ENCODE data around the gene NHSL1.

The NHSL1 gene

DNA sequence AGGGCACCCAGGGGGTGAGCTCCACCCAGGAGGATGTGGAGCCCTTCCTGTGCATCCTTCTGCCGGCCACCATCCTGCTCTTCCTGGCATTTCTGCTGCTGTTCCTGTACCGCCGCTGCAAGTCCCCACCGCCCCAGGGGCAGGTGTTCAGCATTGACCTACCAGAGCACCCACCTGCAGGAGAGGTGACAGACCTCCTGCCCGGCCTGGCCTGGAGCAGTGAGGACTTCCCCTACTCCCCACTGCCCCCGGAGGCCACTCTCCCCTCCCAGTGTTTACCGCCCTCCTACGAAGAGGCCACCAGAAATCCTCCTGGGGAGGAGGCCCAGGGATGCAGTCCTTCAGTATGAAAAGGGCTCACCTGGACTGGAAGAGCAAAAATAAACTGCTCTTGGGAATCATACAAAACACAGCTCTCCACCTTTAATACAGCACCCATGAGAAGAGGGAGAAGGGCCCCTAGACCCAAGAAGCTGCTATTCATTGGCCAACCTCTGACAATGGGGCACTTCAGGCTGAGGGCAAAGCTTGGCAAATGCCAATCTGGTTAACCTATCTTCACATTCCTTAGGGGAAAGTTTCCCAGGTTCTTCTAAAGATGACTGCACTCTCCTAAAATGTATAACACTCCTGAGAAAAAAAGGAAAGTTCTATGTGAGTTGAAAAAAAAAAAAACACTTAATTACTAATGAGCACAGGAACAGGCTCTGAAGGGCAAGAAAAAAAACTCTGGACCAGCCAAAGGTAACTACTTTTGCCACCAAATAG is 116.6 kb downstream of the NHSL1 start:
- Histone ChIP-seq H3K27ac (ENCODE audit: poor library complexity, severe bottlenecking) (no peak overlapping the region), H3K27me3 (ENCODE audit: insufficient read depth, poor library complexity, severe bottlenecking) (no peaks in the 10 kb centered on the region), H3K36me3 (ENCODE audit: low read depth) (no peaks in the 10 kb centered on the region), H3K4me3 (ENCODE audit: severe bottlenecking) (no peak overlapping the region), H3K9me3 (ENCODE audit: severe bottlenecking) (no peaks in the 10 kb centered on the region), H3K4me1 (ENCODE audit: insufficient read depth, poor library complexity, severe bottlenecking) (no peaks in the 10 kb centered on the region)
- TF ChIP-seq CTCF (IDR thresholded peaks at IDR 0.05; ENCODE audit: poor library complexity, severe bottlenecking) = no peak
- DNase-seq (ENCODE audit: low spot score) (no peak), ATAC-seq (ENCODE audit: low read depth) (0 out of 3 replicates have a peak, but pooled peaks have one; percentile 38)

- DNase-seq (ENCODE audit: low spot score) = no peak
- H3K4me1 ChIP-seq (ENCODE audit: insufficient read depth, poor library complexity, severe bottlenecking) = no peaks in the 10 kb centered on the region
- ATAC-seq (ENCODE audit: low read depth) = no peak
- H3K27ac ChIP-seq (ENCODE audit: poor library complexity, severe bottlenecking) = no peak overlapping the region
- no peak overlapping the region for H3K4me3 ChIP-seq (ENCODE audit: severe bottlenecking)
- no peaks in the 10 kb centered on the region for H3K9me3 ChIP-seq (ENCODE audit: severe bottlenecking)
- no peaks in the 10 kb centered on the region for H3K36me3 ChIP-seq (ENCODE audit: low read depth)
- H3K27me3 ChIP-seq (ENCODE audit: insufficient read depth, poor library complexity, severe bottlenecking) = no peaks in the 10 kb centered on the region
- no peak for TF ChIP-seq CTCF (IDR thresholded peaks at IDR 0.05; ENCODE audit: poor library complexity, severe bottlenecking)
Measured at GRCh38 chr6:138378463-138378862, 120.8 kb downstream of the NHSL1 start.

- H3K9me3 ChIP-seq (ENCODE audit: severe bottlenecking) = no peaks in the 10 kb centered on the region
- H3K4me3 ChIP-seq (ENCODE audit: severe bottlenecking) = no peak within 1 kb of the TSS
- no peak for TF ChIP-seq CTCF (IDR thresholded peaks at IDR 0.05; ENCODE audit: poor library complexity, severe bottlenecking)
- ATAC-seq (ENCODE audit: low read depth) (no peak), DNase-seq (ENCODE audit: low spot score) (no peak)
- no peaks in the 10 kb centered on the region for H3K4me1 ChIP-seq (ENCODE audit: insufficient read depth, poor library complexity, severe bottlenecking)
- H3K36me3 ChIP-seq (ENCODE audit: low read depth) = no peaks in the 10 kb centered on the region
- H3K27me3 ChIP-seq (ENCODE audit: insufficient read depth, poor library complexity, severe bottlenecking) = no peaks in the 10 kb centered on the region
- no peak within 1 kb of the TSS for H3K27ac ChIP-seq (ENCODE audit: poor library complexity, severe bottlenecking)
Measured at GRCh38 chr6:138377844-138378243, 121.5 kb downstream of the NHSL1 start, which contains the start of gene SMIM28. Gene SMIM28 (plus strand): TSS chr6:138377905. CDS start chr6:138378073, 168 bp downstream.

DNA sequence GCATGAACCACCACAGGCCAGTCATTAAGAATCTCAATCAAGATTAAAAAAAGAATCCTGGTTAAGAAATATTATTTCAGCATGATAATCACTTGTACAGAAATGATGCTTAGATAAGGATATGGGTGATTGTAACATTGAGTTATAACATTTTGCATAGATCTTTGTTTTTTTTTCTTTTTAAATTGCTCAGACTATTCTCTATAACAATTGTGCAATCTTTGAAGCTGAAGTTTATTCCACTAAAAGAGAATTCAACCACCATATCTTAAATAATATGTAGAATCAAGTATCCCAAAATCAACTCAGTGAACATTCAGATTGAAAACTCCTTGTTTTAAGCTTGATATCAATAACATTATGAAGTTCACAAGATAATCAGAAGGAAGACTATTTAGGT is 122.3 kb downstream of the NHSL1 start:
- no peak for TF ChIP-seq CTCF (IDR thresholded peaks at IDR 0.05; ENCODE audit: poor library complexity, severe bottlenecking)
- ATAC-seq (ENCODE audit: low read depth) (no peak), DNase-seq (ENCODE audit: low spot score) (no peak)
- peaks cover 5% of the 10 kb centered on the region for H3K4me1 ChIP-seq (ENCODE audit: insufficient read depth, poor library complexity, severe bottlenecking)
- no peak overlapping the region for H3K4me3 ChIP-seq (ENCODE audit: severe bottlenecking)
- no peaks in the 10 kb centered on the region for H3K9me3 ChIP-seq (ENCODE audit: severe bottlenecking)
- H3K27me3 ChIP-seq (ENCODE audit: insufficient read depth, poor library complexity, severe bottlenecking) = no peaks in the 10 kb centered on the region
- H3K36me3 ChIP-seq (ENCODE audit: low read depth) = no peaks in the 10 kb centered on the region
- H3K27ac ChIP-seq (ENCODE audit: poor library complexity, severe bottlenecking) = no peak overlapping the region

DNA sequence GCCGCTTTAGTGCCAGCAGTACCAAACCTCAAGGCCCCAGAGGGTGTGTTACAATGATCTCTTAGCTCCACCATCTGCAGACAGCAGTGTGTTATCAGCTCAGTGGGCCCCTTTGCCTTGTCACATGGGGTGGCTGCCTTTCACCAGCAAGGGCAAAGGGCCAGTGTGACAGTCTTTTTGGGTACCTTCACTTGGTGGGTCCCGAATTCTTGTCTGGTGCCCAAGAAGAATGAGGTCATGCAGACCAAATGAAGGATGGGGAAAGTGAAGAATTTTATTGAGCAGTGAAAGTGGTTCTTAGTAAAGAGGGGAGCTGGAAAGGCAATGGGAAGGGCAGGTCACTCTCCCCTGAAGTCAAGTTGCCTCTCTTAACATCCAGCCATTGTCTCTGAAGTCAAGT is 124.5 kb downstream of the NHSL1 start:
- no peaks in the 10 kb centered on the region for H3K36me3 ChIP-seq (ENCODE audit: low read depth)
- no peak for TF ChIP-seq CTCF (IDR thresholded peaks at IDR 0.05; ENCODE audit: poor library complexity, severe bottlenecking)
- no peak for ATAC-seq (ENCODE audit: low read depth)
- DNase-seq (ENCODE audit: low spot score) = no peak
- no peaks in the 10 kb centered on the region for H3K27me3 ChIP-seq (ENCODE audit: insufficient read depth, poor library complexity, severe bottlenecking)
- H3K4me1 ChIP-seq (ENCODE audit: insufficient read depth, poor library complexity, severe bottlenecking) = peaks cover 5% of the 10 kb centered on the region
- H3K4me3 ChIP-seq (ENCODE audit: severe bottlenecking) = no peak overlapping the region
- no peak overlapping the region for H3K27ac ChIP-seq (ENCODE audit: poor library complexity, severe bottlenecking)
- no peaks in the 10 kb centered on the region for H3K9me3 ChIP-seq (ENCODE audit: severe bottlenecking)
